GM19099 (cell line): ENCODE data around the gene TNIP1.

ENCODE experiments used
- POLR2A ChIP-seq: IDR thresholded peaks from 3 replicates; pipeline ENCODE4 v1.6.1; 2011; ENCODE audit warnings: low read depth; ENCODE audit not compliant: insufficient read length; ENCODE audit errors: extremely low read depth

TNIP1 gene

GRCh38 chr5:151063142-151063989, 17.5 kb downstream of the TNIP1 start:
- TF ChIP-seq POLR2A, result no peak

DNA sequence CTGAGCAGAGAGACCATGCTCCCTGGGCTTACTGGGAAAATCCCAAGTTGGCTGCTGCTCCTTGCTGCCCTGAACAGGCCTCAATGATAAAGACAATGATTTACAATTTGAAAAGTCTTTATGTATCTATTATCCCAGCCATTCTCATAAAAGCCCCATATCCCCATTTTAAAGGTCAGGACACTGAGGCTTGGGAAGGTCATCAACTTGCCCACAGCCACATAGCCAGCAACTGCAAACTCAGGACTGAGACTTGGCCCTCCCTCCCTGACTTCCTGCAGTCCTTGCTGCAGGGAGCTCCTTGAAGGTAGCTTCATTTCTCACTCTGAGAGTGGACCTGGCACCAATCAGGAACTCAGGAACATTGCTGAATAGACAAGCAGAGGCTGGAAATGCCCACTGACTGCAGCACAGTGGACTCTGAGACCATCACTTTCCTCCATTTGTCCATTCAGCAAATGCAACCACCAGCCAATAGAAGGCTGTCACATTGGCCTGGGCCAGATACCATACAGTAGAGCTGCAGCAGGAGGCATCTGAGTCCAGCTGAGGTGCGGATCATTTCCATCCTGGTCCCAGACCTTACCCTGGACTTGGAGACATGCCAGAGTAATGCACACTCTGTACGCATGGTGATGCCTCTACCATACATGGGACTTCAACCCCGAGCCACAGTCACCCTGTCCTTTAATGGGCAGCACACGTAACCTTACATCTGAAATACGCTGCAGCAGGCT, 18.3 kb downstream of the TNIP1 start:
- TF ChIP-seq POLR2A, result no peak

GRCh38 chr5:151060742-151061141, 20.1 kb downstream of the TNIP1 start:
- TF ChIP-seq POLR2A, result no peak

GRCh38 chr5:151058891-151059489, 21.8 kb downstream of the TNIP1 start:
- TF ChIP-seq POLR2A, result no peak

DNA sequence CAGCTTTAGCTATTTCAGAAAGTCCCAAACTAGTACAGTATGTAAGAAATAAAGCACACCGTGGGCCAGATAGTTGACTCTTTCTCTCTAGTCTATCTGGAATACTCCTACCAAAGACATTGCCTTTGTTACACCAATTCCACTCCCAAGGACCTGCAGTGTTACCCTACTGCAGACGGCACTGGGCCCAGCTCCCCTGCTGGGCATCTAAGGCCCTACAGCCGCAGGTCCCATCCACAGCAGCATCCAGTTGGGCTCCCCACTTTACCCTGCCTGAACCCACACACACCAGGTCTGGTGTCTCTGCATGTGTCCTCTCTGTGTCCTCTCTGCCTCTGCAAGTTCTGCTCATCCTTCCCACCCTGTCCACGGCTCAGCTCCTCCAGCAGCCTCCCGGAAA, 22.5 kb downstream of the TNIP1 start:
- no peak for TF ChIP-seq POLR2A

GRCh38 chr5:151056379-151057325, 24.2 kb downstream of the TNIP1 start:
- no peak for TF ChIP-seq POLR2A

DNA sequence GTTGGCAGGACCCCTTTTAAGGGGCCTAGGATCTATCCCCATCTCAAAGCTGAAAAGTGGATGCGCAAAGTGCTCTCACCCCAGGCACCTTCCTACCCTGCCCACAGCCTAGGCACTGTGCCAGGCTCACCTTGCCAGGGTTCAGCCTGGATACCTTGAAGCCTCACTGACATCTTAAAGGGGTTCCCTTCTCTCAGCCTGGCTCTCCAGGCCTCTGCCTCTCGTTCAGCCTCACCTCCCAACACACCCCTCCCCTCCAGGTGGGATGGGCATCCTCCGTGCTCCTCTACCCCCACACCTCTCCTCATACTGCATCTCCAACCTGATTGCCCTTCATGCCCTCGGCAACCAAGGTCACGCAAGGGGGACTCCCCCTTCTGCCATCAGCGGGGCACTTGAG, 25.5 kb downstream of the TNIP1 start:
- no peak for TF ChIP-seq POLR2A

- no peak for TF ChIP-seq POLR2A
Observed at GRCh38 chr5:151054709-151055108, 26.1 kb downstream of the TNIP1 start.

DNA sequence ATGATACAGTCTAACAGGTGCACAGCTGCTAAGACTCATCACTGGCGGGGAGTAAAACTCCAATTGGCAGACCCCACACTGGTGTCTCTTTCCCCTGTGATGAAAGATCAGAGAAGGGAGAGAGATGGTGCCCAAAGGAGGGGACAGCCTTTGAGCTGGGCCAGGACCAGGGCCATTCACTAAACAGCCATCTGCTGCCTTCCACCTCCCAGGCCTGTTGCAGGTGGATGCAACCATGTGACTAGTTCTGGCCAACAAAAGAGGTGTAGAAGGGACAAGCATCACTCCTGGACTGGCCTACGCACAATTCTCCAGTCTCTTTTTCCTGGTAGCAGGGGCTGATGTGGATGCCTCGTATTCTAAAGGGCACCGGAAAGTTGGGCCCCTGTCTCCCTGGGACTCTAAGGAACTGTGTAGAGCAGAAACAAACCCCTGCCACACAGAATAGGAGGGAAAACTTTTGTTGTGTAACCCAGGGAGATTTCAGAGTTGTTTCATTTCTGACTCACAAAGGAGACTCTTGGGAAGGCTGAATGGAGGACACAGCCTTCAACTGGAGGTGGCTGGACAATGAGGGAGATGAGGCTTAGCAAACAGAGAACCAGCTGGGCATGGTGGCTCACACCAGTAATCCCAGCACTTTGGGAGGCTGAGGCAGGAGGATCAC, 26.9 kb downstream of the TNIP1 start:
- TF ChIP-seq POLR2A, result no peak

GRCh38 chr5:151052836-151053235, 28.0 kb downstream of the TNIP1 start:
- no peak for TF ChIP-seq POLR2A

DNA sequence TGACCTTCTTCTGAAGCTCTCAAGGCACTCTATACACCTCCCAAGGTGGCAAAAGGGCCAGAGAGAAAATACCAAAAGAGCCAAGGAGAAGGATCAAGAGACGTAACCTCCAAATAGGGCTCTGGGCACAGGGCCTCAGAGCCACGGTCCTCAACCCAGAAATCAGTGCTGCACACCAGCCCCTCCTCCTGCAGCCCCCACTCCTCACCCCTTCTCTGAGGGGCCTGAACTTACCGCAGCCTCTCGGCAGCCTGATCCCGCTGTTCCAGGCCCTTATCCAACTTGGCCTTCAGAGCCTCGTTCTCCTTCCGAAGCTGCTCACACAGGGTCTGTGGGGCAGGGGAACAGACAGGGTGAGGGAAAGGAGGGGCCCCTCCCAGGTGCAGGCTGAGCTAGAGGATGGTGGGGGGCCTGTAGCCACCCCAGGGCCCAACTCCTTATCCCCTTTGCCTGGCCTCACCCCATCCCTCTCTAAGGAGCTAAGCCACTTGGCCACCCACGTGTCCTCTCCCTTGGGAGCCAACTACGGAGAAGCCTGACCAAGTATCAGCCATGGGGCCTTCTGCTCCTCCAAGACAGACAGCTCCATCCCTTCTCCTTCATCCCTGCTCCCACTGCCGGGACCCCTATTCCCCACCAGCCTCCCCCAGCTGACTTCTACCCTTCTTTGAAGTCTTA, 28.8 kb downstream of the TNIP1 start:
- no peak for TF ChIP-seq POLR2A

GRCh38 chr5:151051066-151051930, 29.5 kb downstream of the TNIP1 start:
- TF ChIP-seq POLR2A, result no peak

GRCh38 chr5:151048526-151048925, 32.3 kb downstream of the TNIP1 start:
- no peak for TF ChIP-seq POLR2A
